ENCODE measurements around the gene PADI2.

Gene PADI2

DNA sequence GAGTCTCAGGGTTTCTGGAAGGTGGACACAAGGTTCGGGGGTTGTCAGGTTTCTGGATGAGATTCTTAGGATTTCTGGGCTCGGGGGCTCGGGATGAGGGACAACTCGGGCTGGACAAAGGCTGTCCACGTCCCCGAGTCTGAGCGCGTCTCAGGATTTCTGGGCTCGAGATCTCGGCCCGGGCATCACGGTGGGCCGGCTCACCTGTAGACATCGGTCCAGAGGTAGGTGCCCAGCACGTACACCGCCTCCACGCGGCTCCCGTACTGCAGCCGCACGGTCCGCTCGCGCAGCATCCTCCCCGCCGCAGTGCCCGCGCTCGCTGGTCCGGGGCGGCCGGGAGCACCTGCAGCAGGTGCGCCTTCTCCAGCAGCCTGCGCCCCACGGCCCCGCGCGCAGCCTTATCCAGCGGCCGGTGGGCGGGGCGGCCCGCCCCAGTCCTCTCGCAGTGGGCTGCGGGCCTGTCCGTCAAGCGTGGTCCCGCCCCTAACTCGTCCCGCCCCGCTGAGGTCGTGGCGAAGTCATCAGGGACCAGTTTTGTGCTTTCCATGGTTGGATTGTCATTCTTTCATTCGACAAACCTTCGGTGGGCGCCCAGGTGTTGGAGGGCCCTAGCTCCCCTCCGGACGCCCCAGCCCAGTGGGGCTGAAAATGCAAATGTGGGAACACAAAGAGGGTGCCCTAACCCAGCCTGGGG is at the start of gene PADI2:
PADI2 (minus strand) TSS at position 376 of the 697 bp plus-strand sequence; CDS start at position 296, 80 bp downstream.
- peak; percentile 72 for DNase-seq (ENCODE audit: low read depth)
- TF ChIP-seq, protein P1, sequence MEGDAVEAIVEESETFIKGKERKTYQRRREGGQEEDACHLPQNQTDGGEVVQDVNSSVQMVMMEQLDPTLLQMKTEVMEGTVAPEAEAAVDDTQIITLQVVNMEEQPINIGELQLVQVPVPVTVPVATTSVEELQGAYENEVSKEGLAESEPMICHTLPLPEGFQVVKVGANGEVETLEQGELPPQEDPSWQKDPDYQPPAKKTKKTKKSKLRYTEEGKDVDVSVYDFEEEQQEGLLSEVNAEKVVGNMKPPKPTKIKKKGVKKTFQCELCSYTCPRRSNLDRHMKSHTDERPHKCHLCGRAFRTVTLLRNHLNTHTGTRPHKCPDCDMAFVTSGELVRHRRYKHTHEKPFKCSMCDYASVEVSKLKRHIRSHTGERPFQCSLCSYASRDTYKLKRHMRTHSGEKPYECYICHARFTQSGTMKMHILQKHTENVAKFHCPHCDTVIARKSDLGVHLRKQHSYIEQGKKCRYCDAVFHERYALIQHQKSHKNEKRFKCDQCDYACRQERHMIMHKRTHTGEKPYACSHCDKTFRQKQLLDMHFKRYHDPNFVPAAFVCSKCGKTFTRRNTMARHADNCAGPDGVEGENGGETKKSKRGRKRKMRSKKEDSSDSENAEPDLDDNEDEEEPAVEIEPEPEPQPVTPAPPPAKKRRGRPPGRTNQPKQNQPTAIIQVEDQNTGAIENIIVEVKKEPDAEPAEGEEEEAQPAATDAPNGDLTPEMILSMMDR (IDR thresholded peaks at IDR 0.05; ENCODE audit: insufficient read depth, low read depth, low read length, missing control alignments), result no peak
- peak within 1 kb of the TSS; percentile 52 for H3K4me3 ChIP-seq (ENCODE audit: low read depth, low read length)

DNA sequence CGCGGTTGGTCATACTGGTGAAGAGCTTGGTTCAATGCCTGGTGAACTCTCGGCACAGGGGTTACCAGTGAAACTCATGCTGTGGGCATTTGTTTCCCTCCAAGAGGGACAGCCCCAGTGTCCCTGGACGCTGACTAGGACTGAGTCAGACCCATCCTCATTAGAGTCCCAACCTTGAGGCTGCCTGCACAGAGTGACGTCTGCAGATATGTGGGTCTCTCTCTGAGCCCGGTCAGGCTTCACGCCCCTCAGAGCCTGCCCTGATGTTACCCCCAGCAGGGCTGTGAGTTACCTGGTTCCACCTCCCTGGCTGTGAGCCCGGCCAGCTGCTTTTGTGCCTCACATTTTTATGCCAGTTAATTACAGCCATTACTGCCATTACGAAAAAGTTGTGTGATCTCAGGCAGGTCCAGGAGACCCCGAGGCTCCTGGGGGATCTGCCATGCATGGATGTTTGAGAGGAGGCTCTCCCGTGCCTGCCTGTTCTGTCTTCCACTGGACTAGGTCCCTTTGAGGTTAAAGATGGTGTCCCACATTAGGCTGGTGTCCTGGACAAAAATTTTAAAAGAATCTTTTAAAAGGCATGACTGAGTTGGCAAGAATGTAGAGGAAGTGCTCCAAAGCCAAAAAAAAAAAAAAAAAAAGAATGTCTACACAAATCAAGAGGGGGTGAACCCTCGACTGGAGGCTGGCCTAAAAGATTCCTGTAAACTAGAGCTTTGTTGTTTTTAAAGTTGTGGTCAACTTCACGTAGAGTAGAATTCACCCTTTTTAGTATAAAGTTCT is 49.0 kb upstream of the PADI2 start:
- H3K4me3 ChIP-seq (ENCODE audit: low read depth, low read length), result no peak overlapping the region
- TF ChIP-seq, protein P1 (IDR thresholded peaks at IDR 0.05; ENCODE audit: insufficient read depth, low read depth, low read length, missing control alignments), result no peak
- DNase-seq (ENCODE audit: low read depth), result no peak

DNA sequence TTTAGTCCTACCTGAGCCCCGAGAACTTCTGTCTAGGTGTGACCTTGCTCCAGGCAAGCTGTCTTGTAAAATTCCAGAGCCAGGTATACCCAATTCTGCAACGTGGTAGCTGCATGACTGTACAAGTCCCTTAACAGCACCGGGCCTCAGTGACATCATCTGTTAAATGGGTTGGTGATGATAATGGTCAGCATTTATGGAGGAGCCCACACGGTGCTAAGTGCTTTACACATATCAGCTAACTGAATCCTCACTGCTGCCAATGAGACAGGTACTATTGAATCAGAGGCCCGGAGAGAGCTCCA is 48.5 kb upstream of the PADI2 start:
- no peak overlapping the region for H3K4me3 ChIP-seq (ENCODE audit: low read depth, low read length)
- TF ChIP-seq, protein P1 (IDR thresholded peaks at IDR 0.05; ENCODE audit: insufficient read depth, low read depth, low read length, missing control alignments), result no peak
- no peak for DNase-seq (ENCODE audit: low read depth)

DNA sequence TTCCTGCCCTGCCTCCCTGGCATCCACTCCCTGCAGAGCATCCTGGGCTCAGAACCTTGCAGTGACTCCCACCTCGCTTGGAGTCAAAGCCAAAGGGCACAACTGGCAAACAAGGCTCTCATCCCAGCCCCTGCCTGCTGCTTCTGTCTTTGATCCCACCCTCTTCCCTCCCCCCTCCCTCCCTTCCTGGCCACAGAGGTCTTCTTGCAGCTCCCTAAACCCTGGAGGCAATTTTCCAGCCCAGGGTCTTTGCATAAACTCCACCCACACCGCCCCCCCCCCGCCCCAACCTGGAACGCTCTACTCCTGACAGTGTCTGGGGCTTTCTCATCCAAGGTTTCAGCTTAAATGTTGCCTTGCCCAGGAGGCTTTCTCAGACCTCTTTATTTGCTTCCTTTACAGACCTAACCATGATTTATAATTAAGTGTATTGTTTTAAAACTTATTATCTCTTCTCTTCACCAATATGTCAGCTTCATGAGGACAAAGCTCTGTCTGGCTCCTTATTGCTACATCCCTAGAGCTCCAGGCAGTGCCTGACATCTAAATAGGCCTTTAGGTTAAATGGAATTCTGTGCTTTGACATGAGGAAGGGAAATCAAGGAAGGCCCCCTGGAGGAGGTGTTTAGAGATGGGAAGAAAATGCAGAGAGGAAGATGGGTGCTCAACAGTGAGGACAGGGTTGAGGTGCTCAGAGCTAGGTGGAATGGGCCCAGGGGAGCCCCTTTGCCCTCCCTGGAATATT is 48.0 kb upstream of the PADI2 start:
- H3K4me3 ChIP-seq (ENCODE audit: low read depth, low read length), result no peak overlapping the region
- TF ChIP-seq, protein P1 (IDR thresholded peaks at IDR 0.05; ENCODE audit: insufficient read depth, low read depth, low read length, missing control alignments), result no peak
- no peak for DNase-seq (ENCODE audit: low read depth)

DNA sequence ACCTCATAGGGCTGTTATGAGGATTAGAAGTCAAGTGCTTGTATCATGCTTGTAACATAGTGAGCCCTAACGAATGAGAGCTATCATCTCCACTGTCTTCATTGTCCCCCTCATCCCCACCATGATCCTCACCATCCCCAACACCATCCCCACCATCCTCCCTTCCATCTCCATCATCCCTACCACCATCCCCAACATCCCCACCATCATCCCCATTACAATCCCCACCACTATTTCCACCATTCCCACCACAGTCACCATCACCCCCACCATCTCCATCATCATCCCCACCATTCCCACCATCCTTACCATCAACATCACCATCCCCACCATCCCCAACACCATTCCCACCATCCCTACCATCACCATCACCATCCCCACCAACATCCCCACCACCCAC is 46.6 kb upstream of the PADI2 start:
- DNase-seq (ENCODE audit: low read depth), result no peak
- H3K4me3 ChIP-seq (ENCODE audit: low read depth, low read length), result no peak overlapping the region
- TF ChIP-seq, protein P1 (IDR thresholded peaks at IDR 0.05; ENCODE audit: insufficient read depth, low read depth, low read length, missing control alignments), result no peak

DNA sequence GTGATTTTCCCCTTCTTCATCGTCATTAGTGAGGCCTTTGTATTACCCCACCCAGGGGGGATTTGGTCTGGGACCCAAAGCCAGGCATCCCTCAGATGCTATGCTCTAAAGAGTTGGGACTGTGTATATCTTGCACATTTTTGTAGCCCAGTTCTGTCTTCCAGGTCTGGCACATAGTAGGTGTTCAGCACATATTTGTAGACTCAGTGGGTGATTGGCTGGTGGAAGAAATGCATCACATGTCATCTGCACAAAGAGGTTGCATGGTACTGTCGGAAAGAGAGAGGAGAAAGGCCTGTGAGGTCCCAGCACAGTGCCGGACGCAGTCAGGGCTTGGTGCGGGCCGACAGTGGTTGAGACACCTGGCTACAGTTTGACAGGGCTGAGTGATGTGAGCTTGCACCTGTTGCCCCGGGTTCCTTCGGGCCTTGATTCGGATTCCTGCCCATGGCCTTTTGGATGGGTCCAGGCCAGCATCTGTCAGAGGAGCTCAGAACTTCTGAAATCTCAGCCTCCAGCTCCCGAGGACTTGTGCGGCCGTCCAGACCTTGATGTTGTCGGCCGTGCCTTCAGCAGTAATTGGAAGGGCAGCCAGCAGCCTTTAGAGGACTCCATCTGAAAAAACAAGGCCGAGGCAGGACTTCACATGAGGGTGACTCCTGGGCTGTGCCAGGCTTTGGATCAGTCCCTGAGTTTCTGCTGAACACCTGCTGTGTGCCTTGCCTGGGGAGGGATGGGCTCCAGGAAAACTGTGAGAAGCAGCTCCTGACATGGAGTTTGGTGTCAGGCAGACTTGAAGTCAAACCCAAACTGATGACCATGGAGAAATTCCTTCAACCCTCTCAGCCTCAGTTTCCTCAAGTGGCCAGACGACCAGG is 44.8 kb upstream of the PADI2 start:
- TF ChIP-seq, protein P1 (IDR thresholded peaks at IDR 0.05; ENCODE audit: insufficient read depth, low read depth, low read length, missing control alignments), result no peak
- no peak for DNase-seq (ENCODE audit: low read depth)
- H3K4me3 ChIP-seq (ENCODE audit: low read depth, low read length), result no peak overlapping the region

Data from GM12865 (cell line).